ENCODE data around the gene MRGPRX2.

The MRGPRX2 gene

DNA sequence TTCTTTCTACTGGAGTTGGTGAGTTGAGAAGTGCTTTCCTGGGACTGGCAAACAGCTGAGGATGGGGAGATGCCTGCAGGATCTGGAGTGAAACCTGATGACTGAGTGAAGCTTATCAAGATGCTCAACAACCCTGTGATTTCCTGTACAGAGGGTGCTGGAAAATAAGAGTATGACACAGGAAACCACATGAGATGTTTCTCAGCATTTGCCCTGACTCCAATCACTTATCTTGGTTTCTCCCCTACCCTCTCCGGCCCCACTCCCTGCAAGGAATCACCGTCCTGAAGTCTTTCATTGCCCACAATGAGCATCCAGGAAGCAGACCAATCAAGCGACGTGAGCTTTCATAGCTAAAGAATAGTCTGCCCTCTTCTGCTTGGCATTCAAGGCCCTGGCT lies at the start of gene MRGPRX2:
TSS of gene MRGPRX2 (minus strand) at position 89 of the 400 bp plus-strand sequence. CDS start 4,315 bp downstream, outside the sequence.
- DNase-seq: no peak

DNA sequence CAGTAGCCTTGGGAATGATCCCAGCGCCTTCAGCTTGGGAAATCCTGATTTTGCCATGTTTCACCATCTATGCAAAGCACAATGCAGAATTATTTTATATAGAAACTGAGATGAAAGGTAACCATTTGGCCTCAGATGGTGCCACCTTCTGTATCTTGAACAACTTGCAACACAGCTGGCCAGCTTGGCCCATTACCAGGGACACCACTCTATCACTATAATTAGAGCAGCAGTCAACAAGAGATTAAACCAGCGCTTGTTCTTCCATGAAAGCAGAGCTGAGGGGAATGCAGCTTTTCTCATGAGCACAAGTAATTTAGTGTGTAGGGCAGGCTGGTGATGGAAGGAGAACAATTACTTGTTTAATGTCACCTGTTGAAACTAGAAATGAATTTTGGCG lies 49.8 kb upstream of the MRGPRX2 start:
- peak in 2 of 3 experiments; percentile 61 to 85 for DNase-seq

DNA sequence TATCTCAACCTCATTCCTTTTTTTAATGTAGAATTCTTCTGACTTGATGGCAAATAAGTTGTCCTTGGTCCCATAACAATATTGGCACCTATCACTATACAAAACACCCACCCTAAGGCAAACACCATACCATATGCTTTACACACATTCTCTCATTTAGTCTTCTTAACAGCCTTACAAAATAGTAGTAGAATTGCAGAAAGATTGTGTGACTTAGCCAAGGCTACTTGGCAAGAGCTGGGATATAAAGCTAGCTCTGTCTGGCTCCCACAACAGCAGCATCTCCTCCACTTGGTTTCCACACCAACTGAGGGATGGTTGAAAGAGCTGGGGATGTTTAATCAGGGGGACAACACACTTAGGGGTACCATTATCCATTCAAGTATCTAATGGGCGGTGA lies 46.6 kb upstream of the MRGPRX2 start:
- DNase-seq: no peak

DNA sequence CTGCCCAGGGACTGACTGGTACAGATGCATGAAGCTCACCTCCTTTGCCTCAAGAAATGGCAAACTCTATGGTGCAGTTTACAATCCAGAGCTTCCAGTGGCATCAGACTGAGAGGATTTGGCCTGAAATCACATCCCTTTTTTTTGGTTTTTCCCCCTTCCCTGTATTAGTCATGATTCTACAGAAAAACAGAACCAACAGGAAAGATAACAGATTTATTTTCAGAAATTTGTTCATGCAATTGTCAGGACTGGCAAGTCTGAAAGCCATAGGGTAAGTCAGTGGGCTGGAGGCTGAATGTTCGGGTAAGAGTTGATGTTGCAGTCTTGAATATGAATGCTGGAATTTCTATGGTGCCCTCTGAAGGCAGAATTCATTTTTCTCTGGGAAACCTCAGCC lies 44.5 kb upstream of the MRGPRX2 start:
- DNase-seq: no peak

DNA sequence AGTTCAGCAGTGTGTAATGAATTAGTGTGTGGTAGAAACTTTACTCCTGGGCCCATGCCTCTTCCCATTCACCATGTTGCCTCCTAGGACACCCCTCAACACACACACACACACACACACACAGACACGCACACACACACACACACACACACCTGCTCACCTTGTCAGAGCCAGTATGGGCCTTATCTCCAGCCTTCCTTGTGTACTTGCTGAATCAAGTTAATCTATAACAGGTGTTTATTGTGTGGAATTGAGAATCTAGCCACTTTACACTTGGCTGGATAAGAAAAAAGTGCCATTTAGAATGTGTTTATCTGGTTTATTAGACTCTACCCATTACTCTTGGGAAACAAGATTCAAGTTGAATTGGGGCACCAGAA lies 42.0 kb upstream of the MRGPRX2 start:
- DNase-seq: no peak

DNA sequence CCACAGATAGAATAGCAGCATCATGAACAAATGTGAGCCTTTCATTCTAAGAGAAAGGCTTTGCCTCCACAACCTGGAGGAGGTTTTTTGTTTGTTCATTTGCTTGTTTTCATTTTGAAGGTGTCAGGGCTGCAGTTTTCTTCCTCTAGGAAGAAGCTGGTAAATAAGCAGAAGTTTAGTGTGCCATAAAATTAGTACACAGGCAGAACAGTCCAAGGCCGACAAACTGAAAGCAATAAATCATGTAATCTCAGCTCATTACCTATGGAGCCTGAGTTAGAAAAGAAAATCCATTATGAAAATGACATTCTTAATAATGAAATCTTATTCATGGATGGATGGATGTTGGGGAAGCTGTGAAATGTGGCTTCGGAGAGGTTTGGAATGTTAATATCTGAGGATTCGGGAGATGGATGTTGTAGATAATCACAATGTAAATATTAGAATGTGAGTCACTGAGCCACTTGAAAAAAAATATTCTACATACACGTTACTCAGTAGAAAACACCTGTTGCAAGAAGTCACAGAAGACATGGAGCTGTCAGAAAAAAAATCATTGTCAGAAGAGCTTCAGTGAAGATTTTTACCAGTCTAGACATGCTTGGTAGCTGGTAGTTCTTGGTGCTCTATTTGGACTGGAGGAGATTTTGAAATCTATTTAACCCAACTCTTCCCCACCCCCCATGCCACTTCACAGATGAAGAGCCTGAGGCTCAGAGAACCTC lies 41.4 kb upstream of the MRGPRX2 start:
- peak; percentile 58 to 78 (median 77) for DNase-seq

DNA sequence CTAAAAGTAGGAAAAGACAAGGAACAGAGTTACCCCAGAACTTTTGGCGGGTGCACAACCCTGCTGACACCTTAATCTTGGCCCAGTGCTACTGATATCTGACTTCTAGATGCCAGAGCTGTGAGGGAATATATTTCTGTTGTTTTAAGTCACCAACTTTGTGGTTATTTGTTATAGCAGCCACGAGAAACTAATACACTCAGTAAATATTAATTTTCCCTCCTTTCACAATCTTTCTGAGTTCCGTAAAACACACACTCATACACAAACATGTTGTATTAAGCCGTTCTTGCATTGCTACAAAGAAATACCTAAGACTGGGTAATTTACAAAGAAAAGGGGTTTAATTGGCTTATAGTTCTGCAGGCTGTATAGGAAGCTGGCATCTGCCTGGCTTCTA lies 40.4 kb upstream of the MRGPRX2 start:
- no peak for DNase-seq

DNA sequence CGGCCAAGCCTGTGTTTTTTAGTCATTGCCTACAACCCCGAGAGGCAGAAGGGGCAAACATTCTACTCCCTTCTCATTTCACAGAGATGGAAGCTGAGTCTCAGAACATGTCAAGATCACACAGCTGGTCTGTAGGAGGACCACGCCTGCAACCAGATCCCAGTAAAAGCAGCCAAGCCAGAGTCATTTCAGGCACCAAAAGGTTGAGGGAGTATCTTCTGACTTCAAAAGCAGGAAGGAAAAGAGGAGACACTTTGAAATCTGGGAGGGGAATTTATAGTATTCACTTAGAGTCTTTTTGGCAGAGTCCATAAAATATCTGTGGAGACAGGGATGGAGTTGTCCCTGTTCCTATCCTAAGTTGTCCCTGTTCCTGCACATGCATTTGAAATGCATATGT lies 38.6 kb upstream of the MRGPRX2 start:
- DNase-seq: no peak

DNA sequence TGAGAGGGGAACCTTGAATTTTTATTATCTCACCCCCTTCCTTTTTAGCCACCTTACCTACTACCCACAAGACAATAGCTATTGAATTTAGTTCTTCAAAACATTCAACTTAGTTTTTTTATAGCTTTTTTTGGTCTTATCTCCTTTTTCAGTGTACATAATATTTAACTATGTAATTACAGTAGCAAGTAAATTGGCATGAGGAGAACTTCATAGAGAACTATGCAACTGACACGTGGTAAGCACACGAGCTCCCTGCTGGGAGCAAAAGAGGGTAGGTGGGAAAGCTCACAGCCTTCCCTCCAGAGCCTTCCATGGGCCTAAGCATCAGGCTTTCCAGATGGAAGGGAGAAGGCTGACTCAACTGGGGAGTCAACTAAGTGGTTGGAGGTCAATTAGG lies 34.3 kb upstream of the MRGPRX2 start:
- no peak for DNase-seq

DNA sequence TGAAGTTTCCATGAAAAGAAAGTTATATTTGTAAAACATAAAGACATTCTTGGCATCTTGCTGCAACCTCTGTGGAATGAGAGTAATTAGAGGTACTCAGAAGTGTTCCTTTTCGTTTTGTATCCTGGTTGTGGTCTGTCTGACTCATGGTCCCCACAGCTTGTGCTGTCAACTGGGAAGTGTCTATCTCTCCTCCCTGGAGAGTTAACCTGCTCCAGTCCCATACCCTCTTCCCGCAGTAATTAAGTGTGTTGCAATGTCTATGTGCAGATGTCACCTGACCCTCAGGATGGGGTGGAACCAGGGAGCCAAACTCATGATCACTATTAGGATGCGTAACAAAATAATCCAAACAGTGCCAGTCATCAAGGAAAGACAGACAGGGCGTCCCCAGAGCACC lies 33.5 kb upstream of the MRGPRX2 start:
- no peak for DNase-seq

DNA sequence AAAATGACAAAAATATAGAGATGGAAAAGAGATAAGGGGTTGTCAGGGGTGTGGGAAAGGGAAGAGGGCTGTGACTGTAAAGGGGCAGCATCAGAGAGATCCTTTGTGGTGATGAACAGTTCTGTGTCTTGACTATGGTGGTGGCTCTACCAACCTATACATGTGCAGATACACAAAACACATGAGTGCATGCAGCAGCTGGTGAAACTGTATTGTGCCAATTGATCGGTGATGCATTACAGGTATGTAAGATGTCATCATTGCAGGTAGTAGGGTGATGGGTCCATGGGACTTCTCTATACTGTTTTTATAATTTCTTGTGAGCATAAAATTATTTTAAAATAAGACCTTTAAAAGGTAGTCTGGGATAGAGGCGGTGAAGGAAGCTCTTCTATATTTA lies 32.3 kb upstream of the MRGPRX2 start:
- no peak for DNase-seq

DNA sequence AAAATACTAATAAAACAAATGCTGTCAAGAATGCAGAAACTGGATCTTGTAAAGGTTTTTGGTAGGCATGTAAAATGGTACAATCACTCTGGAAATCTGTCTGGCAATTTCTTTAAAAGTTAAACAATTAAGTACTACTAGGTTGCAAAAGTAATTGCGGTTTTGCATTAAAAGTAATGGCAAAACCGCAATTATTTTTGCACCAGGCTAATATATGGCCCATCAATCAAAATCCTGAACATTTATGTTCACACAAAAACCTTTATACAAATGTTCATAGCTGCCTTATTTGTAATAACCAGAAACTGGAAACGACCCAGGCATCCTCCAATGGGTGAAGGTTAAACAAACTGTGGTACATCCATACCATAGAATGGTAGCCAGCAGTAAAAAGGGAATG lies 31.8 kb upstream of the MRGPRX2 start:
- DNase-seq: no peak

DNA sequence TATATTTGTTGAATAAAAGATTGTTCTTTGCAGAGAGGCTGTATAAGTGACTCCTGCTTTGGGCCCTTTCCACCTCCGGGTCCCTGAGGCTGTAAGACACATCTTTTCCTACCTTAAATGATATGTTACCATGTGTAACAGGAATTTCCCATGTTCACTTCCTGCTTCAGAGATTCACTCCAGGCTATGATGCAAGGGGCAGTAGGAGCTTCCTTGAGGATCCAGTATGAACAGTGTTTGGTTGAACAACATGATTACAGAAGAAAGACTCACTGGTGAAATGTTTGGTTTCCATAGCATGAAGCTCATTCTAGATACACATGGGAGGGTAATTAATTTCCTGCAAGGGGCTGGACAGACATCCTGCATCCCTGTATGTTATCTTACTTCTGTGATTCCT lies 30.8 kb upstream of the MRGPRX2 start:
- DNase-seq: peak in 1 of 3 experiments; percentile 22

DNA sequence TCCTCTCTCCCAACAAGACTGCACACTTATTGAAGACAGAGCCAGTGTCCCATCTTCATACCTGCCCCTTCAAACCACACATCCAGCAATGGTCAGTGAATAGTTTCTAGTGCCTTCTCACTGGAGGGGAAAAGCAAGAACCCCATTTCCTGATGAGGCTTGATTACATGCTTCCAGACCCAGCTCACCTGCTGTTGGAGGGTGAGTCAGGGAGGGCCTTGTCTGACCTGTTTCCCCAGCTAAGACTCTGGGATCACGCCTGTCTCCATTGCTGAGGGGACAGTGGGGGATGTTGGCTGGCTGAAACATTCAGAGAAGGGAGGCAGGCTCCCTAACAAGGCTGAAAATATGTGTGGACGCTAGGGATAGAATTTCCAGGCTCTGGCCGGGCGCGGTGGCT lies 28.9 kb upstream of the MRGPRX2 start:
- no peak for DNase-seq

DNA sequence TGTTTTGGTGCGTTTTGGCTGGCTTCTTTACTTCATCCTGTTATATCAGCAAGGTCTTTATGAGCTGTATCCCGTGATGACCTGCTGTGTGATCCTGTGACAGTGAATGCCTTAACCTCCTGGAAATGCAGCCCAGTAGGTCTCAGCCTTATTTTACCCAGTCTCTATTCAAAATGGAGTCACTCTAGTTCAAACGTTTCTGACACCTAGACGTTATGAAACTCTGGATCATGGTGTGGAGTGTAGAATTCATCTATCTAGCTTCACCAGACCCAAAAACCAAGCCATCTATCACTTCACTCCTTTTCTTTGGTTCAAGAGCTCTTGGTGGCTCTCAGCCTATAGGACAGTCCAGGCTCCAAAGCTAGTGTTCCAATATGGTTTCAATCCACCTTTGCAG lies 28.3 kb upstream of the MRGPRX2 start:
- DNase-seq: no peak

DNA sequence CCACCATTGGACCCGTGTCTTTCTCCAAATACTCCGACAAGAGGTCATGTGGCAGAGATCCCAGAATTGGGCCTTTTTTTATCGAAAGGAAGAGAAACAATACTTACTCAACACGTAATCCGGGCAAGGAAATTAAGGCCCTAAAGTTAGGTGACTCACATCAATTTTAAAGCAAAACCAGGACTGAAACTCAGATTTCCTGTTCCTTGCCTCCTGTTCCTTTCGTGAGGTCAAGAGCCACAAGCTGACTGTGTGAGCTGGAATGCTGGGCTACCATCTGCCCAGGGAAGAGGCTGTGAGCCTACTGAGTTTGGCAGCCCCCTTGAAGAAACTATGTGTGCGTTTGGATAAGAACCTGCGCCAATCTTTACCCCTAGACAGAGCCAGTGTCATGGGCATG lies 27.1 kb upstream of the MRGPRX2 start:
- DNase-seq: no peak

DNA sequence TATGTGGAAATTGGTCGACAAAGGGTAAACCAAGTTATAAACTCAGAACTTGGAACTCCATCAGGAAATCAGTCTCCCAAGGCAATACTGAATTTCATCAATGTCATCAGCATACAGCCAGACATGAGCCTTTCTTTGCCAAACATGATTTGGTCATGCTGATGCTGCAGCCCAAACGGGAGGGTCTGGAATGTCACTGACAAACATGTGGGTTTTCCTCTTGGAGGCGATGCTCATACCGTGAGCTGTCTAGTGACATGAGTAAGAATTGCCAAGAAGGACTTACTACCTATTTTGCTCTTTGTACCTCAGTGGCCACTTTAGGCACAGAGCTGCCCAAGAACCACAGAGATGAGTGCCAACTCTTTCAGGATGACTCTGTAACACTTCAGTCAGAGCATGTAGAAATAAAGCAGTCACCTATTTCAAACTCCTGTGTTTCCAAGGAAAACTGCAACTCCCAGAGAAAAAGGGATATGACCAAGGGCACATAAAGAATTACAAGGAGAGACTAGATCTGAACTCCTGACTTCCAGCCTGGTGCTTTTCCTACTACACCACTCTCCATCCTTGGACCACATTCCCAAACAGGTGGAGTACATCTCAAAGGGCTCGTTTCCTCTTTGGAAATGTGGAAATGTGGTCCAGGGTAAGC lies 24.3 kb upstream of the MRGPRX2 start:
- DNase-seq: no peak

DNA sequence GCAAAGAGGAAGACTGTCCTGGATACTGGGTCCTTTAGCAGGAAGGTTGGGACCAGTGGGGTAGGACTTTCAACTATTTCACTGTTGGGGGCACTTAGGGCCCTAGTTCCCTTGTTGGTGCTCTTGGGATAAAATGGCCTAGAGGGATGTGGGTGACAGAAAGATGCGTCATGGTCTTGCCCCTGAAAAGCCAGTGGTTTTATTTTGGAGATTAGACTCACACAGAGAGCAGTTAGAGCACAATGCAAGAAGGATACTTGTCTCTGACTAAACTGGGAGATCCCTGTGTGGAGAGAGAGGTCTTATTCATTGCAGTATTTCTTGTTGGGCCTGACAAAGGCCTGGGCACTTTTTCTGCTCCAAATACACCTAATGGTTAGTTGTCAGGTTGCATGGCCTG lies 22.6 kb upstream of the MRGPRX2 start:
- DNase-seq: no peak

DNA sequence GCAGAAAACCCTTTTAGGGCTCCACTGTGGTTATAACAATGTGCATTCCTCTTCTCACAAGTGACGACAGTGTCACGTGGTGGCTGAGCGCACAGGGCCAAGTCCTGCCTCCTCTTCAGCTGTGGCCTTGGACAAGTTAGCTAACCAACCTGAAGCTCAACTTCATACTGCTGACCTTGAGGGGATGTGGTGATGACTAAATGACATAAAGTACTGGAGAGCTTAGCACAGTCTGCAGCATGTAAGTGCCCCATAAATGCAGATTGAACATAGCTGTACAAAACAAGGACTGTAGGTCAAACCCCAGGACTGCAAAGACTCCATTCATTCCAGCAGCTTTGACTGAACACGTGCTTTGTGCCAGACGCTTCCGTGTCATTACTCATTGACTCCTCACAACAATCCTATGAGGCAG lies 20.1 kb upstream of the MRGPRX2 start:
- no peak for DNase-seq

DNA sequence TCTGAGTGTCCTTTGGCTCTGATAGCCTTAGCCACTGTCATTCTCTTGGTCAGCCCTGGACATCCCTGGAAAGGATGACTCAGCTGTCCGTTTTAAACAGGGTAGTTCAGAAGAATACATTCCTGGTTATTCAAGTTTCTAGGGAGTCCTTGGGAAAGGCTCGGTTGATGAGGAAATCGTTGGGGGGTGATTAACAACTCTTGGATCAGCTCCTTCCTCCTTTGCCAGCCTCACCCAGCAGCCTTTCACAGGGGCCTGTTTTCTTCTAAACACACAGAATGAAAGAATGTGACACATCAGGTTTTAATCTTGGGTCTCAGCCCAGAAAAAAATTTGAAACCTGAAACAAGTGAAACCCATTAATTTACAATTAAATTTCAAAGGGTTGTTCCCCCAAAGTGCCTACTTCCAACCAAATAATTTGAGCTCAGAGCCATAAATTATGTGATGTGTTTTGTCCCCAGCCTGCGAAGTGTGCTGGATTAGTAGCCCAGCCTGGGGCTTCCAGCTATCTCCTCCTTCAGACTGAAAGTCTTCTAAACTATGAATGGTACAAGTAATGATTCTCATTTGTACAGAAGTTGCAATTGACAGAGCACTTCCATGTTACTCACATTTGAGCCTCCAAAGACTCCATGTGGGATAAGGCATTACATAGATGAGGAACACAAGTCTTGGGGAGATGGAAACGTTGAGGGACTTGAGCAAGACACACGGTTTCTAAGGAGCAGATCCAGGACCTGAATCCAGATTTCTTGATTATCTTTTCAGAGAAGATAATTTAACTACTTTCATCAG lies 19.3 kb upstream of the MRGPRX2 start:
- no peak for DNase-seq

DNA sequence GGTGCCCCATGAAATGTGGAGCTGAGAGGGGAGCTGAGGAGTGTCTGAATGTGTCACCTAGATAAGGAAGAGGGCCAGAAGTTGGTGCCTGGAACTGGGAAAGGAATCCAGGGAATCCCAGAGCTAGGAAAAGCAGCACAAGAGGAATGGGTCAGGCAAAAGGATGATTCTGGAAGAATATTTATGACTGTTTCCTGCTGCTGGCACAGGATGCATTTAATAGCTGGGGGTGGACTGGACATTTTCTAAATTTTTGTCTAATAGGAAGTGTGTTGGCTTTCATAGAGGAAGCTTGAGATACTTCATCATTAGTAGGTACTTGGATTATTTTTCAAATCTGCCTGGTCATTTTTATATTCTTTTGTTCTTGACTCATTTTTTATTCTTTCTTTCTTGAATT lies 17.4 kb upstream of the MRGPRX2 start:
- no peak for DNase-seq

DNA sequence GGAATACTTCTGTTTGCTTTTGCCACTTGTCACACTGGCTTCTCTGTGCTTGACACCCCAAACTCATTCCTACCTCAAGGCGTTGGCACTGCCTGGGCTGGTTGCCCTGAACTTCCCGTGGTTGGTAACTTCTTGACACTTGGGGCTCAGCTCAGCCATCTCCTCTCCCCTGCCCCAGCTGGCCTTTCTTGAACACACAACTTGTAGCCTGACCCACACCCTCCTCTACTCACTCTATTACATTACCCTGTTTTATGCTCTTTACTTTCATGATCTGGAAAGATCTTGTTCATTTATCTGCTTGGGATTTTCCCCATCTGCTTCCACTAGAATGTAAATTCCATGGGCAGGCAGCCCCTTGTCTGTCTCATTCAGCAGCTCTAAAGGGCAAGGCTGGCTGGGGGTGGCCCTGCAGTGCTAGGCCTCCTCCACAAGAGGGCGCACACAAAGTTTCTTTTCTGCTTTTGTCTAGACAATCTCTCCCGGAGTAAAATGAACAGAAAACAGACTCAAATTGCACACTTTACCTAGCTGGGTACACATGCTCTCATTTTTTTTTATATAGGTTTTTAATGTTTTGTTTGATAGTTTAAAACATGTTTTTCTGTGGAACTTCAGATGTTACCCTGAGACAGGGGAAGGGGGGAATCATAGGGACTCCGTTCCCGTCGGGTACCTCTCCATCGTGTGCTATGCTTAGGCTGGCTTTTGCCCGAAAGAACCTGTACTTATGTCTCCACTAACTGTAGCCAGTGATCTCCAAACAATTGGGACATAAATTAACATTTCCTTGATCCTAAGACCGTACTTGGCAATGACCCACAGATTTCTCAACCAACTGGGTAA lies 16.4 kb upstream of the MRGPRX2 start:
- peak; percentile 47 to 81 (median 76) for DNase-seq

DNA sequence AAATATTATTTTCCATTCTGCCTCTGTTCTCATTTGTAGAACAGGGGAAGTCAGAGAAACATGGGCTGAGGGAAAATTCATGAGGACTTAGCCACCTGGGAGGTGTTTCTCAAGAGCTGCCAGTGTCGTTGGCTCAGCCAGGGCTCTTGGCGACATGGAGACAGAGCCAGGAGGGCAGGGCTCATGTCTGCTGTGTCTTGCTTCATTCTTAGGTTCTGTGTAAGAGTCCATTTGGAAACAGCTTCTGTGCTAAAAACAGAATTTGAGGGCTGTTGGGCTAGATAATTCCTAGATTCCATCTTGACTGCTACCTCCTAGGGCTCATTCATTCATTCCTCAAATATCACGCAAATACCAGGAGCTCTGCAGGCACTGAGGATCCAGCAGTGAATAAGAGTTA lies 15.1 kb upstream of the MRGPRX2 start:
- DNase-seq: no peak
